Left cardiac atrium (tissue), 4 donors: ENCODE data around the gene DAPK3. TPM values are rescaled to one million over a fixed set of nuclear protein-coding genes. Genes with fewer than 3 reads are reported as not detected.
A peak's percentile ranks its signal among the peaks of the same experiment; 100 is the strongest.
"Not testable (repeated sequence)": the region's sequence is repeated elsewhere in the genome, so short reads cannot be mapped to it uniquely, and the experiment has no call there.

Source experiments
- ATAC-seq, 2 donors: fragments of 200-7000 bp; cut with Tn5 transposase; one replicate each; pipeline ENCODE4 v1.9.1; 2020; ENCODE audit warnings: mild to moderate bottlenecking in 2 of 2, moderate library complexity in 2 of 2
- DNase-seq: peaks from one replicate; pipeline ENCODE4 v3.0.0-alpha.2; 2020
- intact Hi-C, 2 donors: fragments of 100-400 bp; cut with DNase I; formaldehyde crosslinking; loops; one replicate each; pipeline versions ENCODE4 v1.14.1 to v1.15.1; 2022 to 2023
- total RNA-seq, 2 donors: library from RNA; stranded (reverse); fragmentation: NEBNext Ultra II Directional; extraction: Animal tissue kit (Norgen Biotek cat#: 25700); gene quantifications; one replicate each; pipeline ENCODE4 v1.2.1, GENCODE V29; 2021
- donor health status: DM: no; HTN: yes; CAD: no.
- donor health status: DM: no; HTN: yes; CAD: no; lungs with severe emphysema.
- donor health status: DM: yes; HTN: yes; CAD: no.
- donor health status: Dilated cardiomyopathy.

DAPK3 gene
- total RNA-seq, 2 donors from 2014 or later, result 52.4 to 95.1 TPM

- peak; percentile 3 to 4 for ATAC-seq
- intact Hi-C loops, result no loop called here
- DNase-seq, result no peak
Observed at GRCh38 chr19:4007836-4008539, 37.1 kb upstream of the DAPK3 start.

- peak; percentile 96 for DNase-seq
- intact Hi-C loops, result no loop called here
- peak; percentile 97 for ATAC-seq
Observed at GRCh38 chr19:4007021-4007835, 36.3 kb upstream of the DAPK3 start, which contains the start of gene PIAS4. TSS of gene PIAS4 (plus strand) at chr19:4007736. CDS start at chr19:4007761, 25 bp downstream.

GRCh38 chr19:4005436-4005835 is 34.5 kb upstream of the DAPK3 start:
- intact Hi-C loops, ATAC-seq, DNase-seq: not testable (repeated sequence)

- DNase-seq, intact Hi-C loops, ATAC-seq: not testable (repeated sequence)
Observed at GRCh38 chr19:4000798-4001197, 29.9 kb upstream of the DAPK3 start.

- DNase-seq, ATAC-seq, intact Hi-C loops: not testable (repeated sequence)
Observed at GRCh38 chr19:3998667-3999412, 27.9 kb upstream of the DAPK3 start.

- DNase-seq (no peak), ATAC-seq (no peak)
- intact Hi-C loops, result no loop called here
Observed at GRCh38 chr19:3995607-3996006, 24.7 kb upstream of the DAPK3 start.

- DNase-seq (no peak), ATAC-seq (no peak)
- intact Hi-C loops, result no loop called here
Observed at GRCh38 chr19:3990815-3991117, 19.9 kb upstream of the DAPK3 start.

- DNase-seq (peak; percentile 93), ATAC-seq (peak in 1 of 2 donors; percentile 4)
- intact Hi-C loops, result loop anchor here (2.0 to 10.0 kb wide), 3 partner anchors 197 to 217 kb away; partner anchors contain the start of genes ANKRD24 (in 1 of the 2) and SIRT6 (in 1 of the 2)
Observed at GRCh38 chr19:3987619-3988371, 16.9 kb upstream of the DAPK3 start.

- ATAC-seq (peak; percentile 45 to 46), DNase-seq (no peak)
- intact Hi-C loops, result loop anchor here (2.0 to 10.0 kb wide), 3 partner anchors 198 to 218 kb away; partner anchors contain the start of genes ANKRD24 (in 1 of the 2) and SIRT6 (in 1 of the 2)
Observed at GRCh38 chr19:3986260-3987041, 15.6 kb upstream of the DAPK3 start.

GRCh38 chr19:3985643-3986259 is 14.9 kb upstream of the DAPK3 start:
- ATAC-seq (no peak), DNase-seq (no peak)
- intact Hi-C loops, result loop anchor here (2.0 to 10.0 kb wide), 4 partner anchors 15 to 219 kb away; partner anchors contain the start of genes ANKRD24 (in 1 of the 2), DAPK3 (in 1 of the 2) and SIRT6 (in 1 of the 2)

GRCh38 chr19:3984908-3985642 is 14.2 kb upstream of the DAPK3 start, which contains the start of gene EEF2:
TSS of gene EEF2 (minus strand) at chr19:3985463. CDS start at chr19:3985380, 83 bp downstream.
- ATAC-seq, result peak; percentile 62 to 80
- DNase-seq, result peak; percentile 91
- intact Hi-C loops, result loop anchor here (2.0 to 10.0 kb wide), 3 partner anchors 14 to 217 kb away; partner anchors contain the start of genes ANKRD24 (in 1 of the 2), DAPK3 (in 1 of the 2) and SIRT6 (in 1 of the 2)

GRCh38 chr19:3984584-3984907 is 13.6 kb upstream of the DAPK3 start:
- ATAC-seq, result peak; percentile 4
- intact Hi-C loops, result loop anchor here in 1 of 2 donors (2.0 to 10.0 kb wide), 2 partner anchors 14 to 200 kb away; partner anchors contain the start of genes ANKRD24, DAPK3 and SIRT6
- DNase-seq, result no peak

GRCh38 chr19:3983936-3984583 is 13.2 kb upstream of the DAPK3 start:
- intact Hi-C loops, result loop anchor here in 1 of 2 donors (2.0 to 10.0 kb wide), 2 partner anchors 13 to 201 kb away; partner anchors contain the start of genes ANKRD24, DAPK3 and SIRT6
- DNase-seq, result no peak
- peak; percentile 2 to 29 for ATAC-seq

GRCh38 chr19:3983542-3983914 is 12.6 kb upstream of the DAPK3 start:
- DNase-seq (no peak), ATAC-seq (no peak)
- intact Hi-C loops, result loop anchor here in 1 of 2 donors (10.0 kb wide), 1 partner anchor 201 kb away; the partner anchor contains the start of genes ANKRD24 and SIRT6

GRCh38 chr19:3982701-3983541 is 12.0 kb upstream of the DAPK3 start:
- ATAC-seq (peak in 1 of 2 donors; percentile 24), DNase-seq (no peak)
- intact Hi-C loops, result loop anchor here in 1 of 2 donors (10.0 kb wide), 1 partner anchor 202 kb away; the partner anchor contains the start of genes ANKRD24 and SIRT6
